Lung (tissue), 12 donors: ENCODE data around the gene TNFRSF12A. TPM values are rescaled to one million over a fixed set of nuclear protein-coding genes. Genes with fewer than 3 reads are reported as not detected.

Source experiments
- ATAC-seq: fragments of 200-7000 bp; cut with Tn5 transposase; one replicate; pipeline ENCODE4 v1.9.1; 2020; ENCODE audit warnings: moderate number of reproducible peaks; ENCODE audit not compliant: insufficient read depth, low FRiP score
- DNase-seq, 3 donors: peaks; one replicate each; pipeline ENCODE4 v3.0.0-alpha.2; 2013 to 2017
- H3K27ac ChIP-seq, 2 donors: one replicate each; pipeline ENCODE4 v1.5.1; 2013; ENCODE audit warnings: mild to moderate bottlenecking in 2 of 2, moderate library complexity in 2 of 2, control low read depth in 1 of 2, inconsistent platforms in 1 of 2, low read depth in 1 of 2, low read length in 1 of 2
- H3K27me3 ChIP-seq, 3 donors: one replicate each; pipeline ENCODE4 v1.5.1; 2013; ENCODE audit warnings: low read length in 2 of 3; ENCODE audit not compliant: control insufficient read depth in 3 of 3, insufficient read depth in 3 of 3
- H3K36me3 ChIP-seq, 4 donors: one replicate each; pipeline ENCODE4 v1.5.1; 2013; ENCODE audit warnings: low read length in 4 of 4, mild to moderate bottlenecking in 1 of 4, moderate library complexity in 1 of 4; ENCODE audit not compliant: control insufficient read depth in 4 of 4, insufficient read depth in 4 of 4
- H3K4me1 ChIP-seq, 5 donors: one replicate each; pipeline ENCODE4 v1.5.1; 2013; ENCODE audit warnings: low read length in 5 of 5, mild to moderate bottlenecking in 2 of 5, moderate library complexity in 1 of 5; ENCODE audit not compliant: control insufficient read depth in 5 of 5, insufficient read depth in 5 of 5
- H3K4me3 ChIP-seq: one replicate; pipeline ENCODE4 v1.5.1; 2013; ENCODE audit warnings: mild to moderate bottlenecking, control low read depth, moderate library complexity
- H3K9ac ChIP-seq, 2 donors: one replicate each; pipeline ENCODE4 v1.5.1; 2013; ENCODE audit warnings: low read length in 2 of 2, control low read depth in 1 of 2; ENCODE audit not compliant: insufficient read depth in 1 of 2
- H3K9me3 ChIP-seq, 4 donors: one replicate each; pipeline ENCODE4 v1.5.1; 2013; ENCODE audit warnings: low read length in 3 of 4, mild to moderate bottlenecking in 1 of 4, moderate library complexity in 1 of 4; ENCODE audit not compliant: control insufficient read depth in 4 of 4, insufficient read depth in 3 of 4
- CTCF ChIP-seq: IDR thresholded peaks from 2 replicates; pipeline ENCODE4 v1.5.1; 2012; ENCODE audit warnings: mild to moderate bottlenecking; ENCODE audit errors: control extremely low read depth, extremely low read depth
- WGBS, 2 donors: extraction: QIAGEN DNeasy Blood & Tissue Kit; methylation state at CpG; one replicate each; pipeline ENCODE4 v1.1.7; 2013; 5-methylcytosine and 5-hydroxymethylcytosine counted together
- polyA plus RNA-seq, 2 donors: library from polyadenylated mRNA; stranded (reverse); fragments of 200-250 nt; gene quantifications; one replicate each; pipeline ENCODE4 v1.2.1, GENCODE V29; 2013
- total RNA-seq, 2 donors: library from RNA; depleted of rRNA in 1 of 2; stranded (reverse); fragments of >200 nt in 1 of 2; gene quantifications; one replicate each; pipeline ENCODE4 v1.2.1, GENCODE V29; 2014 to 2021
- donor health status: control.
- donor health status: control.
- donor health status: Bipolar disorder and iron deficiency.
- donor health status: healthy.
- donor health status: DM: yes; HTN: yes; CAD: no.

Gene TNFRSF12A
- total and polyA plus RNA-seq, 4 donors, result 19.1 to 192 (median 119) TPM

- Histone ChIP-seq H3K36me3 (no peaks in the 10 kb centered on the region), H3K27me3 (peaks cover 0 to 32% (median 26%) of the 10 kb centered on the region in 3 donors), H3K9ac (peak within 1 kb of the TSS in 1 of 2 donors; percentile 19), H3K4me3 (no peak within 1 kb of the TSS), H3K27ac (no peak within 1 kb of the TSS), H3K9me3 (peaks cover 0 to 2% (median 0%) of the 10 kb centered on the region in 4 donors), H3K4me1 (peaks cover 0 to 49% (median 4%) of the 10 kb centered on the region in 5 donors)
- ATAC-seq (peak; percentile 44), DNase-seq (peak in 2 of 3 donors; percentile 64 to 74)
- TF ChIP-seq CTCF, result no peak
- 40 to 57% methylated on average over 27 of the region's 27 CpGs for WGBS, 2 donors
Measured at GRCh38 chr16:3012828-3013420, 7.2 kb upstream of the TNFRSF12A start, which contains the start of gene CLDN9. CLDN9 (plus strand) TSS chr16:3012923; CDS start chr16:3013363, 440 bp downstream.

DNA sequence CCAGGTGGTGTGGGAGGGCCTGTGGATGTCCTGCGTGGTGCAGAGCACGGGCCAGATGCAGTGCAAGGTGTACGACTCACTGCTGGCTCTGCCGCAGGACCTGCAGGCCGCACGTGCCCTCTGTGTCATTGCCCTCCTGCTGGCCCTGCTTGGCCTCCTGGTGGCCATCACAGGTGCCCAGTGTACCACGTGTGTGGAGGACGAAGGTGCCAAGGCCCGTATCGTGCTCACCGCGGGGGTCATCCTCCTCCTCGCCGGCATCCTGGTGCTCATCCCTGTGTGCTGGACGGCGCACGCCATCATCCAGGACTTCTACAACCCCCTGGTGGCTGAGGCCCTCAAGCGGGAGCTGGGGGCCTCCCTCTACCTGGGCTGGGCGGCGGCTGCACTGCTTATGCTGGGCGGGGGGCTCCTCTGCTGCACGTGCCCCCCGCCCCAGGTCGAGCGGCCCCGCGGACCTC, 6.6 kb upstream of the TNFRSF12A start:
- H3K4me1 ChIP-seq, result peaks cover 0 to 47% (median 5%) of the 10 kb centered on the region in 5 donors
- DNase-seq (no peak), ATAC-seq (no peak)
- WGBS, 2 donors, result 61 to 76% methylated on average over 27 of the region's 27 CpGs
- no peak overlapping the region for H3K27ac ChIP-seq
- peaks cover 0 to 30% (median 28%) of the 10 kb centered on the region in 3 donors for H3K27me3 ChIP-seq
- no peak overlapping the region for H3K9ac ChIP-seq
- peaks cover 0 to 2% (median 0%) of the 10 kb centered on the region in 4 donors for H3K9me3 ChIP-seq
- H3K36me3 ChIP-seq, result no peaks in the 10 kb centered on the region
- H3K4me3 ChIP-seq, result no peak overlapping the region
- TF ChIP-seq CTCF, result no peak

GRCh38 chr16:3013998-3014690, 6.0 kb upstream of the TNFRSF12A start:
- H3K27ac ChIP-seq, result no peak overlapping the region
- no peak for TF ChIP-seq CTCF
- no peak for DNase-seq
- H3K9me3 ChIP-seq, result peaks cover 0 to 2% (median 0%) of the 10 kb centered on the region in 4 donors
- no peak for ATAC-seq
- WGBS, 2 donors, result 63 to 71% methylated on average over 12 of the region's 12 CpGs
- peaks cover 0 to 45% (median 5%) of the 10 kb centered on the region in 5 donors for H3K4me1 ChIP-seq
- peaks cover 0 to 29% (median 27%) of the 10 kb centered on the region in 3 donors for H3K27me3 ChIP-seq
- H3K9ac ChIP-seq, result no peak overlapping the region
- H3K4me3 ChIP-seq, result no peak overlapping the region
- H3K36me3 ChIP-seq, result no peaks in the 10 kb centered on the region
